Epithelial cell of prostate (primary cell): ENCODE measurements around the gene CDC14B.
A peak's percentile ranks its signal among the peaks of the same experiment; 100 is the strongest.
"Not testable (repeated sequence)": the region's sequence is repeated elsewhere in the genome, so short reads cannot be mapped to it uniquely, and the experiment has no call there.

Experiments used
- DNase-seq: peaks from one replicate; pipeline ENCODE4 v3.0.0-alpha.2; 2011; ENCODE audit warnings: low read depth, low spot score
- H3K27ac ChIP-seq: fragments of 450-650 bp; 2 replicates; pipeline ENCODE4 v1.5.1; 2017; ENCODE audit warnings: mild to moderate bottlenecking

The CDC14B gene

DNA sequence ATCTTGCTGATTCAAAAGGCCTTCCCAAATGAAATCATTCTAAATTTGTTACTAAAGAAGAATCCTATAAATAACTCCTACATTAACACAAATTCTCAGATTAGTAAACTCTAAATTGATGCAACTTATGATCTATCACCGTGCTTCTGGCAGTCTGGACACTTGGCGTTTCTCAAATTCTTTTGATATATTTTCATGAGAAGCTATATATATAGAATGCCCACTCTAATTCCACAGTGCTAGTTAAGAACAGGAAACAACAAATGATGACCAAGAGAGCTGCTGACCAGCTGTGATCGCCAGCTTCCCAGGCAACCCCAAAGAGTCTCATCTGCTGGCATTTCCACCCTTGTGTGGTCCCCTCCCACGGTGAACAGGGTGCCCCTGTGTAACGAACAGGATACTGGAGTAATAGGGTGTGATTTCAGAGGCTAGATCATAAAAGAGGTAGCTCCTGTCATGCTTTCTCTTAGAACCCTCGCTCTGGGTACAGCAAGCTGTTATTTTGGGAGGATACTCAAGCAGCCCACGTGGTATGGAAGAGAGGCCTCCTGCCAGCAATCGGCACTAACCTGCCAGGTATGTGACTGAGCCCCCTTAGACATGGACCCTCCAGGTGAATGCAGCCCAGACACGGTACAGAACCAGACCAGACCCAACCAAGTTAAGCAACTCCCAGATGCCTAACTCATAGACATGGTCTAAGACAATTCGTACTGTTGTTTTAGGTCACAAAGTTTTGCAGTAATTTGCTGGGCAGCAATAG is 64.7 kb downstream of the CDC14B start:
- no peak for DNase-seq
- no peak overlapping the region for H3K27ac ChIP-seq

GRCh38 chr9:96554326-96554725 is 65.3 kb downstream of the CDC14B start:
- no peak for DNase-seq
- no peak overlapping the region for H3K27ac ChIP-seq

DNA sequence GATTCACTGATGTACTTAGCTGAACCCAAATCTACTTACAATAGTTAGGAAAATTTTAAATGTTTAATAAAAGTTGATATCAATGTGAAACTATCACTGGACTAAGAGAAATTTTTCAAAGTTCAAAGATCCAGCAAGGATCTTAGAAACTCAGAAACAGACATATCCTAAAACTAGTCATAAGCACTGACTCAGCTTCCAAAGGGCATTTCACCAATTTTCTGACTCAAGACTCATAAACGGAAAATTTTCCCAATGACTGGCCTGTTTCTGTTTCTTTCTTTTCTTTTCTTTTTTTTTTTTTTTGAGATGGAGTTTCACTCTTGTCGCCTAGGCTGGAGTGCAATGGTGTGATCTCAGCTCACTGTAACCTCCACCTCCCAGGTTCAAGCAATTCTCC is 66.6 kb downstream of the CDC14B start:
- H3K27ac ChIP-seq: peak overlapping the region; percentile 23
- DNase-seq: peak; percentile 22

DNA sequence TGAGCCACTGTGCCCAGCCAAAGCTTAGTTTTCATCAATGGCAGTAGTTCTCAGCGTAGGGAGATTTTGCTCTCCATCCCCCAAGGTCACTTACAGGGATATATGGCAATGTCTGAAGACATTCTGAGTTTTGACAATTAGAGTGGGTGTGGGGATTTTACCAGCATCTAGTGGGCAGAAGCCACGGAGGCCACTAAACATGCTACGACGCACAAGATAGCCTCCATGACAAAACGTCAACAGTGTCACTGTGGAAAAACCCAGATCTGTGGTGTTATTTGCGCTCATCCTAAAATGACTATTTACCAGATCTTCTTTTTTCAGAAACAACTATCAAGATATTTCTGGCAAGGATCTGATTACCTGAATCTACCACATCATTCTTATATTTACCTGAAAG is 68.2 kb downstream of the CDC14B start:
- no peak for DNase-seq
- H3K27ac ChIP-seq: no peak overlapping the region

- H3K27ac ChIP-seq: no peak overlapping the region
- DNase-seq: no peak
Observed at GRCh38 chr9:96550659-96551058, 69.0 kb downstream of the CDC14B start.

DNA sequence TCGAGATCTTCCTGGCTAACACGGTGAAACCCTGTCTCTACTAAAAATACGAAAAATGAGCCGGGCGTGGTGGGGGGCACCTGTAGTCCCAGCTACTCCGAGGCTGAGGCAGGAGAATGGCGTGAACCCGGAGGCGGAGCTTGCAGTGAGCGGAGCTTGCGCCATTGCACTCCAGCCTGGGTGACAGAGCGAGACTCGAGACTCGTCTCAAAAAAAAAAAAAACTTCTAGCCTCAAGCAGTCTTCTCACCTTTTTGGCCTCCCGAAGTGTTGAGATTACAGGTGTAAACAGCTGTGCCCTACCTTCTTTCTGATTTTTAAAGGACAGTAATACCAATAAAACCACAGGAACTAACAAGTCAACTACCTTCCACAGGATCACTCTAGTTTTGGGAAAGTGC is 76.5 kb downstream of the CDC14B start:
- DNase-seq, H3K27ac ChIP-seq: not testable (repeated sequence)

DNA sequence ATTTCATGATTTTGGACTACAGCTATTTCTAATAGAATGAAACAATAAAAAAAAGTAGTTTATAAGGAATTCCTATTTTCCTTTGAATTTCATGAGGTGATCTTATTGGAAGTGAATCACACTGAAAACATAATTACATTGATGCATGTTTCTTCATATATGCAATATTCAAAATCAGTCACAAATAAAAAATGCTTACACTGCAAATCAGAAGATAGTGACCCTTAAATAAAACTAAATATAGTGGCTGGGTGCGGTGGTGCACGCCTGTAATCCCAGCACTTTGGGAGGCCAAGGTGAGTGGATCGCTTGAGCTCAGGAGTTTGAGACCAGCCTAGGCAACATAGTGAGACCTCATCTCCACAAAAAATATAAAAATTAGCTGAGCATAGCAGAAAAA is 79.5 kb downstream of the CDC14B start:
- no peak overlapping the region for H3K27ac ChIP-seq
- DNase-seq: no peak

- no peak for DNase-seq
- no peak overlapping the region for H3K27ac ChIP-seq
Observed at GRCh38 chr9:96532173-96532572, 87.5 kb downstream of the CDC14B start.

GRCh38 chr9:96524764-96525163 is 94.9 kb downstream of the CDC14B start:
- DNase-seq: no peak

DNA sequence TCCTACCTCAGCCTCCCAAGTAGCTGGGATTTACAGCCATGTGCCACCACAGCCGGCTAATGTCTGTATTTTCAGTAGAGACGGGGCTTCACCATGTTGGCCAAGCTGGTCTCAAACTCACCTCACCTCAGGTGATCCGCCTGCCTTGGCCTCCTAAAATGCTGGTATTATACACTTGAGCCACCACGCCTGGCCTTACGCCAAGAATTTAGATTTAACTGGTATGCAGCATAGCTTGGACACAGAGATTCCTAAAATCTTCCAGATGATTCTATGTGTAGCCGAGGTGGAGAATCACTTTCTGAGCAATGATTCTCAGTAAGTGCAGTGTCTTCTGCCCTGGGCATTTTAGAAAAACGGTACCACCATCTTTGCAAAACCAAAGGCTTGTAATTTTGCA is 95.6 kb downstream of the CDC14B start:
- no peak overlapping the region for H3K27ac ChIP-seq

More at GRCh38 chr9:96524764-96525163, 94.9 kb downstream of the CDC14B start:
- no peak overlapping the region for H3K27ac ChIP-seq

DNA sequence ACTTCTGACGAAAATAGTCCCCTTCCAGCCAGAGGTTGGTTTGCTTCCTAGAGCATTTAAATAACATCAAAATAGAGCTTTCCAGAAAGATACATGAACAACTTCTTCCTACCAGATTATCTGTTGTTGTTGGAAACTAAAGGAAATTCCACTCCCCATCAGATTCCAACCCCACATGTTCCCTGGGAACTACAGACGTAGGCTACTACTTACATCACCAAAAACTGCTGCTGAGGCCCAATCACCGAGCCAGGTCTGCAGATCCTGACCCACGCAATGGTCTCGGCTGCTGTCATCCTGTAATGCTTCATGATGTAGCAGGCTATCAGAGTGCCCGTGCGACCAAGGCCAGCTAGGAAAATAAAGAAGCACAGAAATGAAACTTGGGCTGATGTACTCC is 96.3 kb downstream of the CDC14B start:
- DNase-seq: no peak
- no peak overlapping the region for H3K27ac ChIP-seq

More for the DNA sequence above, 95.6 kb downstream of the CDC14B start:
- DNase-seq: no peak

- no peak overlapping the region for H3K27ac ChIP-seq
- DNase-seq: no peak
Observed at GRCh38 chr9:96522366-96522765, 97.3 kb downstream of the CDC14B start.

DNA sequence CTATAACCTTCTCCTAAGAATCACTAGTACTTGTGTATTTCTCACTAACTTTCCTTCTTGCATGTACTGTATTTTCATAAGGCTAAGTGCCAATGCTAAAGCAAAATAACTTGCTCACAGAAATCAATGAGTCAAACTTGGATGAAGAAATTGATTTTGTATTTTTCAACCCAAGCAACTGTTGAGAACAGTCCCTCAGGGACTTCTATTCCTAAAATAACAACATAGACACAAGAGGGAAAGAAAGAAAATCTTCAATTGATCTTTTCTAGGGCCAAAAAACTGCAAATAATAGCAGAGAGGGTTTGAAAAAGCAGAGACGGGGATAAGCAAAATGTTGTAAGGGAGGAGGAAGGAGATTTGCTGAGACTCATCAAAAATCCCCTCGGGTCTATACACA is 99.9 kb downstream of the CDC14B start:
- no peak for DNase-seq
- no peak overlapping the region for H3K27ac ChIP-seq

- no peak overlapping the region for H3K27ac ChIP-seq
- no peak for DNase-seq
Observed at GRCh38 chr9:96519095-96519494, 100.5 kb downstream of the CDC14B start.

DNA sequence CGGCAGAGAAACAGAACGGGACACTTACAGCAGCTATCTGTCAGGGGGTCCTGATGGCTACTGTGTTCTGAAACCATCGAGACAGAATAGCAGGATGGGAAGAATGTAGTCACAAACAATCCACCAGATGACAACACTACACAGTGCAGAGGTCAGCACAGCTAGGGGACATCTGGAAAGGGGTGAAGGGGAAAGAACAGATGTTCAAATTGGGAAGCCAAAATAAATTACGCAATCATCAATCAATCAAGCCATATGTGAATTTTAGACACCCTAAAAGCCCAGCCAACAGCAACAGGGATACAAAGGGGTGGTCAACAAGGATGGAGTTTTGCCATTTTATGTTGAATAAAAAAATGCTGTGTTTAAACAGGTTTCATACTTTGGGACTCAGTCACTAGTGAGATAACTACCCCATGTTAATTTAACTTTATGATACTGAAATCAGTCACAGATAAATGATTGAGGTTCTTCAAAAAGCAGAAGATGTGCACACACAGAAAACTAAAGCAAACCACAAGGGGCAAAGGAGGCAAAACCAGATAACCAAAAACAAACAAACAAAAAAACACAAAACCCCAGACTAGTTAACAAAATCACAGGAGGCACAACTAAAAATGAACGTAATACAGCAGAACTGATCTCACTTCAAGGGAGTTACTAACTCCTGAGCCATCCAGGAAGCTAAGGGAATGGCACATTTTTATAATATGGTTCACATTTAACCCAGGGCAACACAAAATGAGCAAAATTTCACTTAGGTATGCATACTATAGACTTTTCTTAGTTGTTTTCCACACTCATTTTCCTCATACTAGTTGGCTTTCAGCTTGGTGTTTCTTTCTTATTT is 103.8 kb downstream of the CDC14B start:
- DNase-seq: no peak
- no peak overlapping the region for H3K27ac ChIP-seq

GRCh38 chr9:96514800-96515158 is 104.9 kb downstream of the CDC14B start:
- DNase-seq: no peak
- no peak overlapping the region for H3K27ac ChIP-seq

DNA sequence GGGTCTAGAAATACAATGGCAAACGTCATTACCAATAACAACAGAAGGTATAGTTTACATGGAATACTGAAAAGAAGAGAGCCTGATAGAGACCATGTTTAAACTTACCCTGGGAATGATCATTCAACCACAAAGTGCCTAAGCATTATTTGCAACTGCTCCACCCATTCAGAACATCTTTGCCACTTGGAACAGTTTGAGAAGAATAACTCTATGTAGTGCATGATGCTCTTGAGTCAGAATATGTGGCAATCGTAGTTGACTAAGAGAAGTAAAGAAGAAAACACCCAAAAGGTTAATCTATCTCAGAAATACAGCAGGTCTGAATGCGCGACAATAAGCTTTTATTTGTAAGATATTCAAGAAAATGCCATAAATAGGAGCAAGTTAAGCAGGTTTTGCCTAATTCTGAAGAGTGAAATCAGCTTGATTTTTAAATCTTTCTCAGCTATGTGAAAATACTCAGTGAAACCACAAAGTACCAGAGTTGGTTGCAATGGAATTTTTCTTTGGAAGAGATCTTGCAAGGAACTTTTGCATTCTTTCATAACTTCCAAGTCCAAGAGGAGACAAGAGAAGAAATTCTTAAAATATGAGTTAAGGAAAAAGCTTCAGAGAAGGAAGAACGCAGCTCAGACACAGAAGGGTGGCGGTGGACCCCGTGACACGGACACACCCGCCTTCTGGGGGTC is 105.4 kb downstream of the CDC14B start:
- DNase-seq: no peak
- no peak overlapping the region for H3K27ac ChIP-seq

GRCh38 chr9:96513622-96514021 is 106.0 kb downstream of the CDC14B start:
- H3K27ac ChIP-seq: no peak overlapping the region
- DNase-seq: no peak

GRCh38 chr9:96512240-96512639 is 107.4 kb downstream of the CDC14B start:
- DNase-seq: no peak
- no peak overlapping the region for H3K27ac ChIP-seq

GRCh38 chr9:96510258-96510657 is 109.4 kb downstream of the CDC14B start:
- no peak for DNase-seq
- no peak overlapping the region for H3K27ac ChIP-seq

- no peak for DNase-seq
- no peak overlapping the region for H3K27ac ChIP-seq
Observed at GRCh38 chr9:96509848-96510247, 109.8 kb downstream of the CDC14B start.
